Natural killer cell (primary cell): ENCODE measurements around the gene HNRNPF. TPM values are rescaled to one million over a fixed set of nuclear protein-coding genes. Genes with fewer than 3 reads are reported as not detected.

ENCODE experiments used
- ATAC-seq, 3 donors: fragments of 150-1000 bp in 2 of 3; fragments of 200-7000 bp in 1 of 3; cut with Tn5 transposase; 1 replicate in 1 of 3; 2 replicates in 2 of 3; pipeline ENCODE4 v1.10.0; 2021; ENCODE audit warnings: mild to moderate bottlenecking in 2 of 3, moderate library complexity in 2 of 3
- DNase-seq, 2 donors: peaks; one replicate each; pipeline versions ENCODE4 v3.0.0 to v3.0.0-alpha.2; 2013 to 2021; ENCODE audit warnings: mixed read lengths in 1 of 2
- H3K27ac ChIP-seq: one replicate; pipeline ENCODE4 v1.5.1; 2013; ENCODE audit warnings: mild to moderate bottlenecking, low read length
- H3K27me3 ChIP-seq: one replicate; pipeline ENCODE4 v1.6.1; 2013; ENCODE audit warnings: low read length; ENCODE audit not compliant: control insufficient read depth, insufficient read depth
- H3K36me3 ChIP-seq: one replicate; pipeline ENCODE4 v1.6.1; 2013; ENCODE audit warnings: low read length; ENCODE audit not compliant: control insufficient read depth, insufficient read depth
- H3K4me1 ChIP-seq: one replicate; pipeline ENCODE4 v1.6.1; 2013; ENCODE audit warnings: low read length; ENCODE audit not compliant: control insufficient read depth, insufficient read depth
- H3K4me3 ChIP-seq: one replicate; pipeline ENCODE4 v1.5.1; 2013; ENCODE audit warnings: low read length
- H3K9me3 ChIP-seq: one replicate; pipeline ENCODE4 v1.6.1; 2013; ENCODE audit warnings: low read length; ENCODE audit not compliant: control insufficient read depth, insufficient read depth
- H3K27ac Mint-ChIP-seq, 2 donors: one replicate each; pipeline ENCODE4 v1.8.0; 2022; ENCODE audit warnings: mild to moderate bottlenecking in 2 of 2, mixed read lengths in 2 of 2, moderate library complexity in 1 of 2
- H3K27me3 Mint-ChIP-seq, 2 donors: one replicate each; pipeline ENCODE4 v1.8.0; 2022; ENCODE audit warnings: low read depth in 2 of 2, mixed read lengths in 2 of 2
- H3K36me3 Mint-ChIP-seq: one replicate; pipeline ENCODE4 v1.8.0; 2022; ENCODE audit warnings: mixed read lengths
- H3K4me1 Mint-ChIP-seq, 2 donors: one replicate each; pipeline ENCODE4 v1.8.0; 2022; ENCODE audit warnings: mixed read lengths in 2 of 2
- H3K4me3 Mint-ChIP-seq: one replicate; pipeline ENCODE4 v1.8.0; 2022; ENCODE audit warnings: mild to moderate bottlenecking, moderate library complexity, mixed read lengths
- H3K9me3 Mint-ChIP-seq, 2 donors: one replicate each; pipeline ENCODE4 v1.8.0; 2022; ENCODE audit warnings: mixed read lengths in 2 of 2
- CTCF ChIP-seq: fragments of 200-600 bp; IDR thresholded peaks from one replicate; pipeline ENCODE4 v1.8.0; 2022; ENCODE audit warnings: antibody characterized with exemption
- WGBS: methylation state at CpG from one replicate; pipeline ENCODE4 v1.1.7; 2013; ENCODE audit warnings: missing lambda C conversion rate; ENCODE audit not compliant: insufficient coverage; 5-methylcytosine and 5-hydroxymethylcytosine counted together
- intact Hi-C: fragments of 100-400 bp; cut with micrococcal nuclease; formaldehyde crosslinking; loops from one replicate; pipeline ENCODE4 v1.14.2; 2022
- total RNA-seq, 4 donors: library from RNA; stranded (reverse); fragments of 120-200 nt in 1 of 4; gene quantifications; one replicate each; pipeline versions ENCODE4 v1.2.3 to v1.2.4, GENCODE V29; 2013 to 2022

Gene HNRNPF
- total RNA-seq, 3 donors from 2014 or later (not counting 1 experiment from before 2014, with no cell fraction given): 122 to 160 (median 125) TPM

DNA sequence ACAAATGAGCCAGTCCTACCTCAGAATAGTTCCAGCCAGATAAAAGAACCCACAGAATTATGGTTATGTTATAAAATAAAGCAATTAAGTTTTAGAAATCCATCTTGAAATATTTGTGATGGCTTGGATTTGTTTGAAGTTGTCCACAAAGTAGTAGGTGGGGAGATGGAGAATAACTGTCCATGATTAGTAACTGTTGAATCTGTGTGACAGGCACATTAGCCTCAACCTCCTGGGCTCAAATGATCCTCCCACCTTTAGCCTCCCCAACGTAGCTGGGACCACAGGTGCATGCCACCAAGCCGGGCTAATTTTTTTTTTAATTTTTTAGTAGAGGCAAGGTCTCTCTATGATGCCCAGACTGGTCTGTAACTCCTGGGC is 10.1 kb downstream of the HNRNPF start:
- Histone ChIP-seq H3K4me3 (no peak overlapping the region), H3K27me3 (no peaks in the 10 kb centered on the region), H3K27ac (peak overlapping the region; percentile 34), H3K9me3 (no peaks in the 10 kb centered on the region), H3K4me1 (peaks cover 66% of the 10 kb centered on the region), H3K36me3 (peaks cover 25% of the 10 kb centered on the region)
- ATAC-seq: no peak
- intact Hi-C loops: no loop called here
- Mint-ChIP-seq H3K27ac (peak overlapping the region; percentile 98 to 99), H3K36me3 (peaks cover 2% of the 10 kb centered on the region), H3K4me1 (peaks cover 77% of the 10 kb centered on the region in 2 donors), H3K4me3 (no peak overlapping the region), H3K9me3 (no peaks in the 10 kb centered on the region), H3K27me3 (no peaks in the 10 kb centered on the region)
- 33% methylated on average over 1 of the region's 2 CpGs for WGBS
- no peak for DNase-seq
- TF ChIP-seq CTCF: no peak

GRCh38 chr10:43396928-43397624 is 11.9 kb downstream of the HNRNPF start:
- peaks cover 56% of the 10 kb centered on the region for H3K4me1 ChIP-seq
- peak overlapping the region; percentile 85 for H3K27ac ChIP-seq
- peaks cover 17% of the 10 kb centered on the region for H3K36me3 Mint-ChIP-seq
- H3K9me3 ChIP-seq: no peaks in the 10 kb centered on the region
- H3K4me1 Mint-ChIP-seq: peaks cover 74 to 75% of the 10 kb centered on the region in 2 donors
- peak overlapping the region; percentile 98 to 99 for H3K27ac Mint-ChIP-seq
- DNase-seq (peak; percentile 70 to 86), ATAC-seq (peak; percentile 65 to 84 (median 75))
- WGBS: 0% methylated on average over 70 of the region's 70 CpGs
- peak overlapping the region; percentile 57 for H3K4me3 ChIP-seq
- intact Hi-C loops: loop anchor here (2.0 kb wide), 1 partner anchor 914 kb away; no protein-coding TSS in a partner anchor
- H3K27me3 Mint-ChIP-seq: no peaks in the 10 kb centered on the region
- H3K36me3 ChIP-seq: peaks cover 34% of the 10 kb centered on the region
- no peaks in the 10 kb centered on the region for H3K9me3 Mint-ChIP-seq
- no peak for TF ChIP-seq CTCF
- no peaks in the 10 kb centered on the region for H3K27me3 ChIP-seq
- peak overlapping the region; percentile 97 for H3K4me3 Mint-ChIP-seq

DNA sequence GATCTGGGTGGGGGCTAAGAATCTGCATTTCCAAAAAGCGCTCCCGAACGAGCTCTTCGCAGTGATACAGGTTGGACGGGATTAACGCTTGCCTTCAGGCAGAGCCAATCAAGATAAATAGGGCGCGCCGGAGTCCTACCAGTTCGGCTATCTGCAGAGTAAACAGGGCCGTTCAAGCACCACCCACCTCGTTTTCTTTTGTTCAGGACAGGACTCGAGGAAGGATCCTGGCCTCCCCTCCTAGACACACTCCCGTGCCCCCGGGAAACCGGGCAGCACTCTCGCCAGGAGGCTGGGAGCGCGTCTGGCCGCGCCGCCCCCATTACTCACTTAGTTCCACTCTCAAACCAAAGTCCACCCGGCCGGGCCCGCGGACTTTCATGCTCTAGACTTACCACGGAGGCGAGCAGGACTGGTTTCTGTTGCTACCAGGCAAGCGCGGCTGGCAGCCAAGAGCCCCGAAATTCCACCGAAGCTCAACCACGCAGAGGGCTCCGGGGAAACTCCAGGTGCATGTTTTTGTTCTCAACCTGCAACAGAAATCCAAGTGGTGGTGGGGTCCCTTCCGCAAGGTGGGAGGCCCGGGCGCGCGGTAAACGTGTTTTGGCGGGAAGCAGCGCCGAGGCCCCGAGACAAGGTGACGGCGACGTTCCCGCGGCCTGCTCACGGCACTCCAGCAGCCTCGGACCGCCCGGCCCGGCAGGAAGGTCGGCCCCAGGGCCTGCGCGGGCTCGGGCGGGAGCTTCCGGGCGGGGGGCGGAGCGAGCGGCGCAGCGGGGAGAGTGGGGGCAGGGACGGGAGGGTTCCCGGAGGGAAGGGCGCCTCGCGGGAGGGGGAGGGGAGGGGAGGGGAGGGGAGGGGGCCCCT is 12.7 kb downstream of the HNRNPF start:
- ATAC-seq: peak; percentile 67 to 75 (median 70)
- intact Hi-C loops: loop anchor here (2.0 kb wide), 1 partner anchor 915 kb away; no protein-coding TSS in a partner anchor
- peak overlapping the region; percentile 57 for H3K4me3 ChIP-seq
- H3K27ac Mint-ChIP-seq: peak overlapping the region; percentile 98 to 99
- peak overlapping the region; percentile 85 for H3K27ac ChIP-seq
- peaks cover 17% of the 10 kb centered on the region for H3K36me3 Mint-ChIP-seq
- peaks cover 51% of the 10 kb centered on the region for H3K4me1 ChIP-seq
- no peaks in the 10 kb centered on the region for H3K27me3 Mint-ChIP-seq
- peak overlapping the region; percentile 93 for H3K4me3 Mint-ChIP-seq
- no peaks in the 10 kb centered on the region for H3K9me3 ChIP-seq
- 20% methylated on average over 57 of the region's 71 CpGs for WGBS
- H3K27me3 ChIP-seq: no peaks in the 10 kb centered on the region
- peaks cover 40% of the 10 kb centered on the region for H3K36me3 ChIP-seq
- no peak for TF ChIP-seq CTCF
- peaks cover 72 to 73% of the 10 kb centered on the region in 2 donors for H3K4me1 Mint-ChIP-seq
- H3K9me3 Mint-ChIP-seq: no peaks in the 10 kb centered on the region
- peak; percentile 56 to 85 for DNase-seq
